ENCODE data around the gene COL5A3.

COL5A3 gene

DNA sequence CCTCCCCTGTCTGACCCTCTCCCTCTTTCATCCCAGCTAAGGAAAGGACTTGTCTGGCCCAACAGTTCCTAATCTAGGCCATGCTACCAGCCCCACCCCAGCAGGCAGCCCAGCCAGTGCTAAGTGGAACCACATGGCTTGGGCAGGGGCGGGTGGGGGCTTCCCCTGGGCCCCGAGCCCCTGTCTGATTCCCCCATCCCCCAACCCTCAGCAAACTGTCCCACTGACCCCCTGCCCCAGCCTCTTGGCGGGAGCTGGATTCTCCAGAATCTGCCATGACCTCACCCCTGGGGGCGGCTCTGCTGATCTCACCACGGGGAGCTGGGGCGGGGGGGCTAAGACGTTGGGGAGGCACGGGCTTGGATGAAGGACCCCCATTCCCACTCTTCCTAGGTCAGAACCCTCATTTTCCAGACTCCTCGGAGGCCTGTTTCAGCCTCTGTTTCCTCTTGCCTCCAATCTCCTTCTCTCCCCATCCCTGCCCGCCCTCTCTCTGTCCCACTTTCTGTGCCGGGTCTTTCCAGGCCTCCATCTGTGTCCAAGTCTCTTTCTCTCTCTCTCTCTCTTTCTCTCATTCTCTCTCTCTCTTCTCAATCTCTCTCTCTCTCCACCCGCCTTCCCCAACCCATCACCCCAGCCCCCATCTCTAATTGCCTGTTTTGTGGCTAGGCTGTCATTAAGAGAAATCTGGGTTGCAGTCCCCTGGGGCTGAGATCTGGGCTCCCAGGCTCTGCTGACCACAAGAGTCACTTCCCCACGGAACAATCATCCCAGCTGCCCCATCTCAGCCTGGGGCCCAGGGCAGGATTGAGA lies 2.7 kb downstream of the COL5A3 start:
- in situ Hi-C loops (cut with MboI; ENCODE audit: low sequenced_read_pairs, unreplicated experiment), result no loop called here
- no peak for DNase-seq (ENCODE audit: low spot score)
- TF ChIP-seq, protein P1, sequence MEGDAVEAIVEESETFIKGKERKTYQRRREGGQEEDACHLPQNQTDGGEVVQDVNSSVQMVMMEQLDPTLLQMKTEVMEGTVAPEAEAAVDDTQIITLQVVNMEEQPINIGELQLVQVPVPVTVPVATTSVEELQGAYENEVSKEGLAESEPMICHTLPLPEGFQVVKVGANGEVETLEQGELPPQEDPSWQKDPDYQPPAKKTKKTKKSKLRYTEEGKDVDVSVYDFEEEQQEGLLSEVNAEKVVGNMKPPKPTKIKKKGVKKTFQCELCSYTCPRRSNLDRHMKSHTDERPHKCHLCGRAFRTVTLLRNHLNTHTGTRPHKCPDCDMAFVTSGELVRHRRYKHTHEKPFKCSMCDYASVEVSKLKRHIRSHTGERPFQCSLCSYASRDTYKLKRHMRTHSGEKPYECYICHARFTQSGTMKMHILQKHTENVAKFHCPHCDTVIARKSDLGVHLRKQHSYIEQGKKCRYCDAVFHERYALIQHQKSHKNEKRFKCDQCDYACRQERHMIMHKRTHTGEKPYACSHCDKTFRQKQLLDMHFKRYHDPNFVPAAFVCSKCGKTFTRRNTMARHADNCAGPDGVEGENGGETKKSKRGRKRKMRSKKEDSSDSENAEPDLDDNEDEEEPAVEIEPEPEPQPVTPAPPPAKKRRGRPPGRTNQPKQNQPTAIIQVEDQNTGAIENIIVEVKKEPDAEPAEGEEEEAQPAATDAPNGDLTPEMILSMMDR (IDR thresholded peaks at IDR 0.05; ENCODE audit: borderline replicate concordance, control extremely low read depth, extremely low read depth, insufficient read depth, missing control alignments), result no peak

DNA sequence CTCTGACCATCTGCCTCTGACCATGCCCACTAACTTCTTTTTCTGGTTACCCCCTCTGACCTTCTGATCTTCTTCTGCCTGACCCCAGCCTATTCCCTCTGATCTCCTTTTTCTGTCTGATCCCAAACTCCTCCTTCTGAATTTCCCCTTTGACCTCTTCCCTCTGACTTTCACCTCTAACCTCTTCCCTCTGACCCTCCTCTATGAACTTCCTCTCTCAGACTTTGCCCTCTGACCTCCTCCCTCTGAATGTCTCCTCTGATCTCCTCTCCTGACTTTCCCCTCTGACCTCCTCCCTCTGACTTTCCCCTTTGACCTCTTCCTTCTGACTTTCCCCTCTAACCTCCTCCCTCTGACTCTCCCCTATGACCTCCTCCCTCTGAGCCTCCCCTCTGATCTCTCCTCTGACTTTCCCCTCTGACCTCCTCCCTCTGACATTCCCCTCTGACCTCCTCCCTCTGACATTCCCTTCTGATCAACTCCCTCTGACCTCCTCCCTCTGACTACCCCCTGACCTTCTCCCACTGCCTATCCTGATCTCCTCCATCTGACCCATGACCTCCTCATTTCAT lies 3.5 kb downstream of the COL5A3 start:
- TF ChIP-seq, protein P1 (IDR thresholded peaks at IDR 0.05; ENCODE audit: borderline replicate concordance, control extremely low read depth, extremely low read depth, insufficient read depth, missing control alignments), result no peak
- no peak for DNase-seq (ENCODE audit: low spot score)
- in situ Hi-C loops (cut with MboI; ENCODE audit: low sequenced_read_pairs, unreplicated experiment), result no loop called here

DNA sequence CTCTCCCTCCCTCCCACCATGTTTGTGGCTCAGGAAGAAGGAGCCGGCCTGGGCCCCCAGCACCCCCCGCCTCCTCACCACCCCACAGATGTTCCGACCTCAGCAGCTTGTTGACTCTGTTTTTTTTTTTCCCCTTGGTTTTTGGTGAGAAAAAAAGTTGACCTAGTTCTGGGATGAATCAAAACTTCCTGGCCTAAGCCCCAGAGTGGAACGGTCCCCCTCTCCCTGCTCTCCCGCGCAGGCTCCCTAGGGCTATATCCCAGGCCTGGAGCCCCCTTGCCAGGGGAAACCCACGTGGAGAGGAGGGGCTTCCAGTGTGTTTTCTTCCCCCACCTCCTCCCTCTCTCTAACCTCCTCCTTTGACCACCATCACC lies 4.0 kb downstream of the COL5A3 start:
- TF ChIP-seq, protein P1 (IDR thresholded peaks at IDR 0.05; ENCODE audit: borderline replicate concordance, control extremely low read depth, extremely low read depth, insufficient read depth, missing control alignments), result no peak
- in situ Hi-C loops (cut with MboI; ENCODE audit: low sequenced_read_pairs, unreplicated experiment), result no loop called here
- DNase-seq (ENCODE audit: low spot score), result no peak

DNA sequence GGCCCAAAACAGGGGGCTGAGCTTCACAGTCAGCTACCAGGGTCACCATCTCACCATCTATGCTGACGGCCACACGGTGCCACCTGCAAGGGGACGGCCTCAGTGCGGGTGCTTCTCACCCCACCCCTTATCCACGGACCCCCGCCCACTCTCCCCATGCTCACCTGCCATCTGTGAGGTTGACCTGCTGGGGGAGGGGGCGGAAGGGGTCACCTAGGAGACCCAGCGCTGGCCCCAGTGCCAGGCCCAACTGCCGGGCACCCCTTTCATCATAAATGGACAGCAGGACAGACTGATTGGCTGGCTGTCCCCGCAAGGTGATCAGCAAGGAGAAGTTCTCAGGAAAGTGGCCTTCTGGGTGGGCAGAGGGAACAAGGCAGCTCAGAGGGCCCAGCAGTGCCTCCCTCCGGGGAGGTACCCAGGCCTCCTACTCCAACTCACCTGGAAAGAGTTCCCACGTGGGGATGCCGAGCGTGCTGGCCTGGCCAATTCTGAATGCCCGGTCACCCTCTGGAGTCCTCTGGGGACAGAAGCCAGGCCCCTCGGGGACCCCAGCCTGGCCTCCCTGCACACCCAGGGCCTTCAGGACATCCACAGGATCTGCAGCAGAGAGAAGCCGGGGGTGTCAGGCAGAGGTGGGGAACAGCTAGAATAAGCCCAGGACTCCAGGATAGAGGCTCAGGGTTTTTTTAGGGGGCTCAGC lies 4.5 kb downstream of the COL5A3 start:
- DNase-seq (ENCODE audit: low spot score), result peak; percentile 46
- TF ChIP-seq, protein P1 (IDR thresholded peaks at IDR 0.05; ENCODE audit: borderline replicate concordance, control extremely low read depth, extremely low read depth, insufficient read depth, missing control alignments), result no peak
- in situ Hi-C loops (cut with MboI; ENCODE audit: low sequenced_read_pairs, unreplicated experiment), result no loop called here

DNA sequence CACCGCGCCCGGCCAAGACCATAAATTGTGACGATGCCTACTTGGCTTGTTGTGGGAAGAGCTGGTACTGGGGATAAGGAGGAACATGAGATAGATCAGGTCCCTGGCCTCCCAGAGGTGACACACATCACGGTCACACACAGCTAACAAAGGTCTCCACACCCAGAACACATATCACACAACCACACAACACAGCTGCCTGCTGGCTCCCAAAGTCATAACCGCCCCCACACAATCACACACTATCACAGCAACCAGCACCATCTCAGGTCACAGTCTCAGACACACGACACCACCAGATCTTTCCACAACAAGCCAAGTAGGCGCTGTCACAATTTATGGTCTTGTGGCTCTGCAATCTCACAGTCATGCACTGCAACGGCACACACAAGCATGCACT lies 5.7 kb downstream of the COL5A3 start:
- DNase-seq (ENCODE audit: low spot score), result no peak
- TF ChIP-seq, protein P1 (IDR thresholded peaks at IDR 0.05; ENCODE audit: borderline replicate concordance, control extremely low read depth, extremely low read depth, insufficient read depth, missing control alignments), result no peak
- in situ Hi-C loops (cut with MboI; ENCODE audit: low sequenced_read_pairs, unreplicated experiment), result no loop called here

DNA sequence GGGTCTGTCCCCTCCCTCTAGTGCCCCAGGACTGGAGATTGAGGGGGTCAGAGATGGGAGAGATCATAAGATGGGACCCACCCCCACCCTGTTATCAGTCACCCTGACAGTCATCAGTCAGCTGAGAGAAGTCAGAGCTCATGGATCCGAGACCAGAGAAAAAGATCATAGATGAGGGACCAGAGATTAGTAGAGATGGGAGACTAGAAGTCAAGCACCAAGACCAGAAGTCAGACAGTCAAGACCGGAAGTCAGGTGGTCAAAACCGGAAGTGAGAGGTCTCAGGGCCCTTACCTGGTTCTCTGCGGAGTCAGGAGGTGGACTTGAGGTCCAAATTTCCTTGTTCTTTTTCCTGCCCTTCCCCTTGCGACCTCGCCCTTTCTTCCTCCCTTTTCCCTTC lies 7.0 kb downstream of the COL5A3 start:
- TF ChIP-seq, protein P1 (IDR thresholded peaks at IDR 0.05; ENCODE audit: borderline replicate concordance, control extremely low read depth, extremely low read depth, insufficient read depth, missing control alignments), result no peak
- in situ Hi-C loops (cut with MboI; ENCODE audit: low sequenced_read_pairs, unreplicated experiment), result no loop called here
- DNase-seq (ENCODE audit: low spot score), result no peak
